Dendritic cell treated with granulocyte-macrophage colony-stimulating factor and Interleukin-4, amounts not matched to agents 40 ng/mL and 50 ng/mL, for 4 days (primary cell): ENCODE measurements around the gene B3GAT1.

ENCODE experiments used
- H3K27ac Mint-ChIP-seq: one replicate; pipeline ENCODE4 v1.8.0; 2022; ENCODE audit warnings: mild to moderate bottlenecking, mixed read lengths
- H3K27me3 Mint-ChIP-seq: one replicate; pipeline ENCODE4 v1.8.0; 2022; ENCODE audit warnings: mild to moderate bottlenecking, mixed read lengths
- H3K36me3 Mint-ChIP-seq: one replicate; pipeline ENCODE4 v1.8.0; 2022; ENCODE audit warnings: low read depth, mixed read lengths
- H3K4me1 Mint-ChIP-seq: one replicate; pipeline ENCODE4 v1.8.0; 2022; ENCODE audit warnings: low read depth, mixed read lengths
- H3K4me3 Mint-ChIP-seq: one replicate; pipeline ENCODE4 v1.8.0; 2022; ENCODE audit warnings: mild to moderate bottlenecking, moderate library complexity, mixed read lengths
- H3K9me3 Mint-ChIP-seq: one replicate; pipeline ENCODE4 v1.8.0; 2022; ENCODE audit warnings: mixed read lengths
- intact Hi-C: fragments of 100-400 bp; cut with micrococcal nuclease; formaldehyde crosslinking; loops from one replicate; pipeline ENCODE4 v1.15.0; 2022

The B3GAT1 gene

GRCh38 chr11:134372536-134372935, 39.5 kb downstream of the B3GAT1 start:
- intact Hi-C loops = no loop called here
- no peaks in the 10 kb centered on the region for H3K27me3 Mint-ChIP-seq
- no peaks in the 10 kb centered on the region for H3K4me1 Mint-ChIP-seq
- no peak overlapping the region for H3K27ac Mint-ChIP-seq
- H3K36me3 Mint-ChIP-seq = no peaks in the 10 kb centered on the region
- no peak overlapping the region for H3K4me3 Mint-ChIP-seq
- H3K9me3 Mint-ChIP-seq = no peaks in the 10 kb centered on the region

- intact Hi-C loops = no loop called here
- H3K27ac Mint-ChIP-seq = no peak overlapping the region
- no peaks in the 10 kb centered on the region for H3K36me3 Mint-ChIP-seq
- H3K4me3 Mint-ChIP-seq = no peak overlapping the region
- H3K27me3 Mint-ChIP-seq = no peaks in the 10 kb centered on the region
- H3K9me3 Mint-ChIP-seq = no peaks in the 10 kb centered on the region
- no peaks in the 10 kb centered on the region for H3K4me1 Mint-ChIP-seq
These were observed 40.4 kb downstream of the B3GAT1 start for GRCh38 chr11:134371436-134372185.

- Mint-ChIP-seq H3K4me3 (no peak overlapping the region), H3K27ac (no peak overlapping the region), H3K36me3 (no peaks in the 10 kb centered on the region), H3K27me3 (no peaks in the 10 kb centered on the region), H3K4me1 (no peaks in the 10 kb centered on the region), H3K9me3 (no peaks in the 10 kb centered on the region)
- intact Hi-C loops = no loop called here
These were observed 41.3 kb downstream of the B3GAT1 start for GRCh38 chr11:134370526-134371435.

- intact Hi-C loops = no loop called here
- no peaks in the 10 kb centered on the region for H3K27me3 Mint-ChIP-seq
- no peaks in the 10 kb centered on the region for H3K36me3 Mint-ChIP-seq
- no peaks in the 10 kb centered on the region for H3K9me3 Mint-ChIP-seq
- H3K4me3 Mint-ChIP-seq = no peak overlapping the region
- H3K27ac Mint-ChIP-seq = no peak overlapping the region
- no peaks in the 10 kb centered on the region for H3K4me1 Mint-ChIP-seq
These were observed 42.2 kb downstream of the B3GAT1 start for GRCh38 chr11:134369656-134370525.

- intact Hi-C loops = no loop called here
- Mint-ChIP-seq H3K9me3 (no peaks in the 10 kb centered on the region), H3K4me1 (no peaks in the 10 kb centered on the region), H3K36me3 (no peaks in the 10 kb centered on the region), H3K27ac (no peak overlapping the region), H3K27me3 (no peaks in the 10 kb centered on the region), H3K4me3 (no peak overlapping the region)
These were observed 44.3 kb downstream of the B3GAT1 start for GRCh38 chr11:134367781-134368180.

GRCh38 chr11:134366254-134366653, 45.8 kb downstream of the B3GAT1 start:
- Mint-ChIP-seq H3K36me3 (no peaks in the 10 kb centered on the region), H3K27me3 (no peaks in the 10 kb centered on the region), H3K4me3 (no peak overlapping the region), H3K4me1 (no peaks in the 10 kb centered on the region), H3K27ac (no peak overlapping the region), H3K9me3 (no peaks in the 10 kb centered on the region)
- intact Hi-C loops = no loop called here

GRCh38 chr11:134365011-134365925, 46.8 kb downstream of the B3GAT1 start:
- Mint-ChIP-seq H3K36me3 (no peaks in the 10 kb centered on the region), H3K4me1 (no peaks in the 10 kb centered on the region), H3K27me3 (peaks cover 3% of the 10 kb centered on the region), H3K4me3 (no peak overlapping the region), H3K9me3 (no peaks in the 10 kb centered on the region), H3K27ac (no peak overlapping the region)
- intact Hi-C loops = no loop called here

GRCh38 chr11:134364261-134364660, 47.8 kb downstream of the B3GAT1 start:
- H3K27me3 Mint-ChIP-seq = peaks cover 9% of the 10 kb centered on the region
- H3K27ac Mint-ChIP-seq = no peak overlapping the region
- intact Hi-C loops = no loop called here
- no peaks in the 10 kb centered on the region for H3K9me3 Mint-ChIP-seq
- no peak overlapping the region for H3K4me3 Mint-ChIP-seq
- no peaks in the 10 kb centered on the region for H3K4me1 Mint-ChIP-seq
- H3K36me3 Mint-ChIP-seq = no peaks in the 10 kb centered on the region

- Mint-ChIP-seq H3K36me3 (no peaks in the 10 kb centered on the region), H3K4me1 (no peaks in the 10 kb centered on the region), H3K4me3 (no peak overlapping the region), H3K9me3 (no peaks in the 10 kb centered on the region), H3K27me3 (peaks cover 9% of the 10 kb centered on the region), H3K27ac (no peak overlapping the region)
- intact Hi-C loops = no loop called here
These were observed 48.5 kb downstream of the B3GAT1 start for GRCh38 chr11:134363592-134363991.

- Mint-ChIP-seq H3K27me3 (peaks cover 9% of the 10 kb centered on the region), H3K9me3 (no peaks in the 10 kb centered on the region), H3K36me3 (no peaks in the 10 kb centered on the region), H3K4me3 (no peak overlapping the region), H3K27ac (no peak overlapping the region), H3K4me1 (no peaks in the 10 kb centered on the region)
- intact Hi-C loops = no loop called here
These were observed 48.9 kb downstream of the B3GAT1 start for GRCh38 chr11:134363161-134363560.

- H3K27ac Mint-ChIP-seq = no peak overlapping the region
- H3K36me3 Mint-ChIP-seq = no peaks in the 10 kb centered on the region
- no peak overlapping the region for H3K4me3 Mint-ChIP-seq
- no peaks in the 10 kb centered on the region for H3K4me1 Mint-ChIP-seq
- intact Hi-C loops = no loop called here
- H3K9me3 Mint-ChIP-seq = no peaks in the 10 kb centered on the region
- peaks cover 9% of the 10 kb centered on the region for H3K27me3 Mint-ChIP-seq
These were observed 49.7 kb downstream of the B3GAT1 start for GRCh38 chr11:134362192-134362901.

GRCh38 chr11:134361661-134362060, 50.4 kb downstream of the B3GAT1 start:
- no peak overlapping the region for H3K4me3 Mint-ChIP-seq
- intact Hi-C loops = no loop called here
- H3K27me3 Mint-ChIP-seq = peaks cover 9% of the 10 kb centered on the region
- H3K9me3 Mint-ChIP-seq = no peaks in the 10 kb centered on the region
- no peak overlapping the region for H3K27ac Mint-ChIP-seq
- no peaks in the 10 kb centered on the region for H3K4me1 Mint-ChIP-seq
- no peaks in the 10 kb centered on the region for H3K36me3 Mint-ChIP-seq
